Muscle layer of duodenum (tissue), 2 donors: Measurements from ENCODE around the gene JMJD7.

Experiments
- H3K27ac ChIP-seq: one replicate; pipeline ENCODE4 v1.7.0; 2013; ENCODE audit warnings: mild to moderate bottlenecking, low read length
- H3K27me3 ChIP-seq: one replicate; pipeline ENCODE4 v1.7.0; 2013; ENCODE audit warnings: low read depth, mild to moderate bottlenecking, control low read depth, low read length
- H3K36me3 ChIP-seq, 2 donors: one replicate each; pipeline ENCODE4 v1.7.0; 2013; ENCODE audit warnings: low read length in 2 of 2, control low read depth in 1 of 2, mild to moderate bottlenecking in 1 of 2; ENCODE audit not compliant: insufficient read depth in 2 of 2, control insufficient read depth in 1 of 2
- H3K4me1 ChIP-seq, 2 donors: one replicate each; pipeline ENCODE4 v1.7.0; 2013; ENCODE audit warnings: low read length in 2 of 2, mild to moderate bottlenecking in 2 of 2, control low read depth in 1 of 2, moderate library complexity in 1 of 2; ENCODE audit not compliant: insufficient read depth in 2 of 2, control insufficient read depth in 1 of 2
- H3K4me3 ChIP-seq, 2 donors: one replicate each; pipeline ENCODE4 v1.7.0; 2013; ENCODE audit warnings: low read length in 2 of 2, low read depth in 1 of 2, mild to moderate bottlenecking in 1 of 2
- H3K9me3 ChIP-seq, 2 donors: one replicate each; pipeline ENCODE4 v1.7.0; 2013; ENCODE audit warnings: low read length in 2 of 2, control low read depth in 1 of 2, mild to moderate bottlenecking in 1 of 2; ENCODE audit not compliant: control insufficient read depth in 1 of 2
- donor health status: healthy.

Gene JMJD7

GRCh38 chr15:41827880-41828806, at the start of gene JMJD7:
Gene JMJD7 (plus strand): TSS chr15:41828092. CDS start chr15:41828125, 33 bp downstream.
- Histone ChIP-seq H3K27me3 (no peaks in the 10 kb centered on the region), H3K4me3 (peak within 1 kb of the TSS; percentile 68 to 74), H3K4me1 (peaks cover 0 to 10% of the 10 kb centered on the region in 2 donors), H3K27ac (peak within 1 kb of the TSS; percentile 76), H3K36me3 (peaks cover 8 to 35% of the 10 kb centered on the region in 2 donors), H3K9me3 (no peaks in the 10 kb centered on the region)

GRCh38 chr15:41778521-41778920, 49.4 kb upstream of the JMJD7 start:
- Histone ChIP-seq H3K27ac (peak overlapping the region; percentile 32), H3K4me1 (peaks cover 20 to 40% of the 10 kb centered on the region in 2 donors), H3K9me3 (no peaks in the 10 kb centered on the region), H3K36me3 (no peaks in the 10 kb centered on the region), H3K27me3 (no peaks in the 10 kb centered on the region), H3K4me3 (no peak overlapping the region)

GRCh38 chr15:41779662-41780157, 48.2 kb upstream of the JMJD7 start:
- no peaks in the 10 kb centered on the region for H3K27me3 ChIP-seq
- H3K4me1 ChIP-seq: peaks cover 17 to 39% of the 10 kb centered on the region in 2 donors
- no peak overlapping the region for H3K27ac ChIP-seq
- no peaks in the 10 kb centered on the region for H3K36me3 ChIP-seq
- H3K4me3 ChIP-seq: no peak overlapping the region
- H3K9me3 ChIP-seq: no peaks in the 10 kb centered on the region

GRCh38 chr15:41780266-41780665, 47.6 kb upstream of the JMJD7 start:
- no peaks in the 10 kb centered on the region for H3K36me3 ChIP-seq
- H3K27me3 ChIP-seq: no peaks in the 10 kb centered on the region
- H3K9me3 ChIP-seq: no peaks in the 10 kb centered on the region
- no peak overlapping the region for H3K27ac ChIP-seq
- H3K4me3 ChIP-seq: no peak overlapping the region
- peaks cover 13 to 36% of the 10 kb centered on the region in 2 donors for H3K4me1 ChIP-seq

GRCh38 chr15:41780727-41781126, 47.2 kb upstream of the JMJD7 start:
- Histone ChIP-seq H3K9me3 (no peaks in the 10 kb centered on the region), H3K27ac (no peak overlapping the region), H3K27me3 (no peaks in the 10 kb centered on the region), H3K4me3 (no peak overlapping the region), H3K36me3 (no peaks in the 10 kb centered on the region), H3K4me1 (peaks cover 8 to 31% of the 10 kb centered on the region in 2 donors)

GRCh38 chr15:41782371-41783282, 45.3 kb upstream of the JMJD7 start:
- no peaks in the 10 kb centered on the region for H3K36me3 ChIP-seq
- no peak overlapping the region for H3K4me3 ChIP-seq
- H3K9me3 ChIP-seq: no peaks in the 10 kb centered on the region
- H3K4me1 ChIP-seq: peaks cover 0 to 14% of the 10 kb centered on the region in 2 donors
- no peaks in the 10 kb centered on the region for H3K27me3 ChIP-seq
- H3K27ac ChIP-seq: no peak overlapping the region

- Histone ChIP-seq H3K4me1 (peaks cover 2 to 15% of the 10 kb centered on the region in 2 donors), H3K36me3 (no peaks in the 10 kb centered on the region), H3K9me3 (no peaks in the 10 kb centered on the region), H3K27ac (no peak overlapping the region), H3K27me3 (no peaks in the 10 kb centered on the region), H3K4me3 (no peak overlapping the region)
Observed at GRCh38 chr15:41783296-41783695, 44.6 kb upstream of the JMJD7 start.

- H3K27ac ChIP-seq: no peak overlapping the region
- no peak overlapping the region for H3K4me3 ChIP-seq
- no peaks in the 10 kb centered on the region for H3K9me3 ChIP-seq
- no peaks in the 10 kb centered on the region for H3K36me3 ChIP-seq
- H3K4me1 ChIP-seq: peaks cover 29 to 40% of the 10 kb centered on the region in 2 donors
- no peaks in the 10 kb centered on the region for H3K27me3 ChIP-seq
Observed at GRCh38 chr15:41788262-41788661, 39.6 kb upstream of the JMJD7 start.

- Histone ChIP-seq H3K27me3 (no peaks in the 10 kb centered on the region), H3K9me3 (no peaks in the 10 kb centered on the region), H3K4me3 (peak overlapping the region in 1 of 2 donors; percentile 5), H3K27ac (no peak overlapping the region), H3K4me1 (peaks cover 29 to 40% of the 10 kb centered on the region in 2 donors), H3K36me3 (no peaks in the 10 kb centered on the region)
Observed at GRCh38 chr15:41789236-41789635, 38.7 kb upstream of the JMJD7 start.

- Histone ChIP-seq H3K36me3 (no peaks in the 10 kb centered on the region), H3K27ac (no peak overlapping the region), H3K4me1 (peaks cover 29 to 40% of the 10 kb centered on the region in 2 donors), H3K27me3 (no peaks in the 10 kb centered on the region), H3K4me3 (no peak overlapping the region), H3K9me3 (no peaks in the 10 kb centered on the region)
Observed at GRCh38 chr15:41789662-41790061, 38.2 kb upstream of the JMJD7 start.

GRCh38 chr15:41790169-41790568, 37.7 kb upstream of the JMJD7 start:
- no peaks in the 10 kb centered on the region for H3K27me3 ChIP-seq

More at GRCh38 chr15:41790169-41790568, 37.7 kb upstream of the JMJD7 start:
- no peaks in the 10 kb centered on the region for H3K9me3 ChIP-seq
- H3K4me3 ChIP-seq: no peak overlapping the region
- no peaks in the 10 kb centered on the region for H3K36me3 ChIP-seq
- peaks cover 29 to 40% of the 10 kb centered on the region in 2 donors for H3K4me1 ChIP-seq
- no peak overlapping the region for H3K27ac ChIP-seq
